HG03095 (cell line): Measurements from ENCODE around the gene IL4I1.

Experiments used
- ATAC-seq: cut with Tn5 transposase; IDR thresholded peaks from one replicate; pipeline ENCODE4 v1.9.1; 2021; ENCODE audit warnings: moderate library complexity; ENCODE audit not compliant: unreplicated experiment

Gene IL4I1

DNA sequence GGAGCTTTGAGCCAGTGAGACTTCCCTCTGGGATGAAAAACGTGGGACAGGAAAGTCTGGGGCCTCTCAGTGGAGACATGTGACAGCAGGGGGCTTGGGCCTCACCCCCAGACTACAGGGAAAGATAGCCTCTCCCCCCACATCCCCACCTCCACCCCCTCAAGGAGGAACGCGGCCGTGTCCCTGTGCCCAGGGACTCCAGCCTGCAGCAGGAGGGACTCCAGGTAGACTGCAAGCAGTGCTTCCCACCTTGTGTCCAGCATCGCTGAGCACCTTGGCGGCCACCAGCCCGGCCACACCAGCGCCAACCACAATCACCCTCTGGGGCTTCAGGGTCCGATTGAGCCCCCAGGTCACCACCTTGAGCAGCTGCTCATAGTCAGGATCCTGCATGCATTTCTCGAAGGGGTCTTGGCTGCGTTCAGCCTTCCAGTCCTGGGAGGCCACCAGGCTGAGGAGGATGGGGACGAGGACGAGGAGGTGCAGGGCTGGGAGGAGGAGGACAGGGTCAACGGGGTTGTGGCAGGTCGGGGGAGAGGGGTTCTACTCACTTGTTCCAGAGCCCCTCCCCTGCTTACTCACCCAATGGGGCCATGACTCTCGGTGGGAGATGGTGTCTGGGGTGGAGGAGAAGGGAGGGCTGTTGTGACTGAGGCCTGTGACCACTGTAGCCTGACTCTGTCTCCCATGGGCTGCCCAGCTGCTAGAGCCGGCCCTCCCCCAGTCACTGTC, 955 bp downstream of the IL4I1 start:
- no peak for ATAC-seq

DNA sequence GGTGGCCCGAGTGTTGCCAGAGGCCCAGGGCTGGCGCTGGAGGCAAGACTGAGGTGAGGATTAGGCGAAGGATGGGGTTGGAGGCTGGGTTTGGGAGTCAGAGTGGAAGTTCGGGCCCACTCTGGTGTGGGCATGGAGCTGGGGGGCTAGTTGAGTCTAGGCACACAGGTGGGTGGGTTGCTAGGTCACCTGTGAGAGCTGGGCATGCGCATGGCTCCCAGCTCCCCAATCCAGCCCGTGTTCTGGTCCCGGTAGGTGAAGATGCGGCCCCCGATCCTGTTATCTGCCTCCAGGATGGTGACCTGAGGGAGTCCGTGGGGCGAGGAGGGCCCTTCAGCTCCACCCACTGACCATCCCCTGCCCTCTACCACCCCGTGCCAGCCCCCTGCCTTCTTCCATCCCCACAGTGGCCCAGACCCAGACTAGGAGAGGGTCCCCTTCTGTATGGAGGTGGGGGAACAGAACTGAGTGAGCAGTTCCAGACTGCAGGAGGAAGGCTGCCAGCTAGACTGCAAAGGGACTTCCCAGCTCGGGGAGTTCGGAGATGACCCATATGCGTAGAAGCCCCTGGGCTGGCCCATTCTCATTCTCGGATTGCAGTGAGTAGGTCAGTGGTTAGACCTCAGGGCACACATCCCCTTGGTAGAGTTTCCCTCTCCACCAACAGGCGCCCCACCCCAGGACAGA, 1.7 kb downstream of the IL4I1 start:
- no peak for ATAC-seq

DNA sequence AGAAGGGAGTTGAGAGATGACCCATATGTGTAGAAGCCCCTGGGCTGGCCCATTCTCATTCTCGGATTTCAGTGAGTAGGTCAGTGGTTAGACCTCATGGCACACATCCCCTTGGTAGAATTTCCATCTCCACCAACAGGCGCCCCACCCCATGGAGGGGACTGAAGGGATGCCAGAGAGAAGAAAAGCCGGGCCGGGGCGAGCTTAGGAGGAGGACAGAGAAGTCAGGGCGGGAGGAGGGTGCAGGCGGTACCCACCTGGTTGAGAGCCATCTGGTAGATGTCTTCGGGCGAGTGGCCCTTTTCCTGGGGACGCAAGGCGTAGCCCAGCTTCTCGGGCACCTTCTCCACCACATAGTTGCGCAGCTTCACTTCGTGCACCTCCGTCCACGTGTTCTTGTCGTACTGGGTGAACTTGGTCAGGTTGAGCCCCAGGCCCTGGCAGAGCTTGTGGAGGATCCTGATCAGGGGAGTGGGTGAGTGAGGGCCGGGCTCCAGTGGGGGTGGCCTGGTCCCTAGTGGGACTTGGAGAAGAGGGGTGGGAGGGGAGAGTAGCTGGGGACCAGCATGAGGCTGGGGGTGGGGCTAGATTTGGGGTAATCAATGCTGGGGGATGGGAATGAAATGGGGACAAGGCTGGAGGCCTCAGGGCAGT, 2.5 kb downstream of the IL4I1 start:
- ATAC-seq: no peak

DNA sequence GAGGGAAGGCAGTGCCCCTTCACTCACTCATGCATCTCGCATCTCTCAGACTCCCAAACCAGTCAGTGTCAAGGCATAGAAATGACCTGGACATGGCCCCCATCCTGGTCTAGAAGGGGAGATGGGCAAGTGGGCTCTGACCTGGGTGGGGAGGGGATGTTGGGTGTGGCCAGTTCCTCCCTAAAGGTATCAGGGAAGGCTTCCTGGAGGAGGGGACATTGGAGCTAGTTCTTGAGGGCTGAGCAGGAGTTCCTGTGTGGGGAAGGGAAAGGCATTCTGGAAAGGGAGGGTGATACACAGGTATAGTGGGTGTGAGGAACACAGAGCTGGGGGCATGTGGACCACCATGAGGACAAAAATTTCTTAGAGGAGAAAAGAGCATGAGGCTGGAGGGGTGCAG, 4.0 kb downstream of the IL4I1 start:
- no peak for ATAC-seq

DNA sequence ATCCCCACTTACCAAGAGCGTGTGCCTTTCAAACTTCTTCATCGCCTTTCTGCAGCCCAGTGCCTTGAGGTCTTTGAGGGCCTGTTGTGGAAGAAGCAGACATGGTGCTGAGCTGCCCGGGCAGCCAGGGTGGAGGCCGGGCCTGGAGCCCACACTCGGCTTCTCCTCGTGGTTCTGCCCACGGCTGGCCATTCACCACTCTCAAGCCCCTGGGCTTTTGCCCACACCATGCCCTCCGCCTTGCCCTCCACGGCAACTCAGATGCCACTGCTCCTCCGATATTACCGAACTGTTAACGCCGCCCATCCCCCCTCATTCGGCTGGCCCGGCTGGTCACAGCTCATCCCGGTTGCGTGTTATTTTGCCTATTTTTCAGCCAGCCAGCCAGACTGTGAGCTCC, 5.3 kb downstream of the IL4I1 start:
- ATAC-seq: no peak

DNA sequence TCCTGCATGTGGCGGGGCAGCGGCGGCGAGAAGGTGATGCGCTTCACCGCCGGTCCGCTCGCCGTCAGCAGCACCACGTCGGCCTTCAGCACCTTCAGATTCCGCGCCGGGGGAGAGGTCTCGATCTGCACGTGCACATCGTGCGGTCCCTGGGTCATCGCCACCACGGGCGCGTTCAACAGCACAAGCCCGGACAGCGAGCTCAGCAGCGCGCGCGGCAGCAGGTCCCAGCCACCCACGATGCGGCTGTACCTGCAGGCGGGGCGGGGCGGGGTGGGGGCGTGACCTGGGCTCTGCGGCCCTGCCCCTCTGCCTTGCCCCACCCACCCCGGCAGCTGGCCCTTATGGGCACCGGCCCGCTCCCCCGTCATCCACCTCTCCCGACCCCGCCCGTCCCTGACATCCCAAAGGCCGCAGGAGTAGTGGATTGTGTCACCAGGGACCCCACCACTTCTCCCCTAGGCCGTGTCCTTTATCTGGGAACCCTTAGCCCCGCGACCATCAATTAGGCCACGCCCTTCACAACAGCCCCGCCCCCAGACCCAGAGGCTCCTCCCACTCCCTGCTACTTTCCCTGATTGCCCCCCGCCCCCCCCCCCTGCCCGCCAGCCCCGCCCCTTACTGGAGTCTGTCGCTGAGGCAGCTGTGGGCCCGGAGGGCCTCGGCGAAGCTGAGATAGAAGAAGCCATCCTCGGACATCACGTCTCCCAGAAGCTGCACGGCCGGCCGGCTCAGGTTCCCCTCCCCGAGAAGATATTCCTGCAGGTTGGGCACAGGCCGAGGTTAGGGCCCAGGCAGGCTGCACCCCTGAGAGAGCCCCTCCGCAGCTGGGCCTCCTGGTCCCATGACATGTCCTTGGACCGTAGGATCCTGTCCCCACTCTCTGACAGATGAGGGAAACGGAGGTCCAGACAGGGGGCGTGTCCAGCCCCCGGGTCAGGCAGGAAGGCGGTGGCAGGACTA, 6.1 kb downstream of the IL4I1 start:
- ATAC-seq: no peak

DNA sequence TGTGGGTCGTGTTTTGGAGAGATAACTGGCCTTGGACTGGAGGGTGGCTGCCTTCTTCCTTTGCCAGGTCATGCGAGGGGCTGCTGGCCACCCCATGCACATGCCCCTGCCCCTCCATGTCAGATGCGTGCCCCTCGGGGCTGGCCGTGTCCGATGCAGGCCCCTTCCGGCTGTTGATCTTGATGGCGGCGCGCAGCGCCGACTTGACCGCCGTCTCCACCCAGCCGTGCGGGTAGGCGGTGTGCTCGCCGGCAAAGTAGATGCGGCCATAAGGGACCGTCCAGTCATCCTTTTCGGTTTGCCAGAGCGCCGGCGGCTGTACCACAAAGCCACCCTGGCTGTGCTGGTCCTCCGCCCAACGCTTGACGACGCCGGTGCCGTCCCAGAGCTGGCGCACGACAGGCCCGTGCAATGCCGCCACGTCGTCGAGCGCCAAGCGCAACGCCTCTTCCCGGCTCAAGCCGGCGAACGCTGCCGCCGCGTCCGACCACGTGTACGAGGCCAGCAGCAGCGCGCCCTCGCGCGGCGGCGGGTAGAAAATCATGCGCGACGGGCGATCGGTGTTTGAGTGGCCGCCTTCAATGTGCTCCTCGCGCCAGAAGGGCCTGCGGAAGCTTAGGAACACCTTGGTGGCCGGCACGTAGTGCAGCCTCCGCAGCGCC, 6.9 kb downstream of the IL4I1 start:
- no peak for ATAC-seq

DNA sequence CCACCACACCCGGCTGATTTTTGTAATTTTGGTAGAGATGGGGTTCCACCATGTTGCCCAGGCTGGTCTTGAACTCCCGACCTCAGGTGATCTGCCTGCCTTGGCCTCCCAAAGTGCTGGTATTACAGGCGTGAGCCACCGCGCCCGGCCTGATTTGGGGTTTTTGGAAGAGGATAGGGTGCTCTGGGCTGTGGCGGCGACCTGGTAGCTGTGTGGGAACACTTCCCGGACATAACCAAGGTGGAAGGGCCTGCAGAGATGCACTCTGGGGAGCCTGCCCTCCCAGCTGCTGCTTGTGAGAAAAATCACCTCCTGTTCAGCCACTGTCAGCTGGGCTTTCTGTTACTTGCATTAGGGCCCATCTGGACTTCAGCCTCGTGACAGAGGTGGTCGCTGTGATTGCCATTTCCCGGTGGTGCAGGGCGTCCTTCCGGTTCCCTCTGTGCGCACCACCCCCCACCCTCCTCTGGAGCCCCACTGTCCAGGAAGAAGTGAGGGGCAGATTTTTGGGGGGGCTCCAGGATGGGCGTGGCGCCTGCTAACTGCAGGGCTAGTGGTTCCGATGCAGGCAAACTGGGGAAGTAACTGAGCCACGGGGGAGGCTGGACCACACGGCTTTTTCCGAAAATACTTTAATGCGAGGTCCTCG, 7.5 kb downstream of the IL4I1 start:
- no peak for ATAC-seq

DNA sequence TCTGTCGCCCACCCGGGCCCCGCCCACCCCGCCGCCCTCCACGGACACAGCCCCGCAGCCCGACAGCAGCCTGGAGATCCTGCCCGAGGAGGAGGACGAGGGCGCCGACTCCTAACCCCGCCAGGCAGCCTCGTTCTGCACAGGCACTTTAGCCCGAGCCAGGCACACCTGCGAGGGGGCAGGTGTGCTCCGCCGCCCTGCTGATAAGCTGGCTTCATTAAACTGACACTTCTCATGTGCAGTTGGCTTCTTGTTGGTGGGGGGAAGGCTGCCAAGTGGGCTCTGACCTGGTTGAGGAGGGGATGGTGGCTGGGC, 8.2 kb downstream of the IL4I1 start:
- ATAC-seq: no peak

DNA sequence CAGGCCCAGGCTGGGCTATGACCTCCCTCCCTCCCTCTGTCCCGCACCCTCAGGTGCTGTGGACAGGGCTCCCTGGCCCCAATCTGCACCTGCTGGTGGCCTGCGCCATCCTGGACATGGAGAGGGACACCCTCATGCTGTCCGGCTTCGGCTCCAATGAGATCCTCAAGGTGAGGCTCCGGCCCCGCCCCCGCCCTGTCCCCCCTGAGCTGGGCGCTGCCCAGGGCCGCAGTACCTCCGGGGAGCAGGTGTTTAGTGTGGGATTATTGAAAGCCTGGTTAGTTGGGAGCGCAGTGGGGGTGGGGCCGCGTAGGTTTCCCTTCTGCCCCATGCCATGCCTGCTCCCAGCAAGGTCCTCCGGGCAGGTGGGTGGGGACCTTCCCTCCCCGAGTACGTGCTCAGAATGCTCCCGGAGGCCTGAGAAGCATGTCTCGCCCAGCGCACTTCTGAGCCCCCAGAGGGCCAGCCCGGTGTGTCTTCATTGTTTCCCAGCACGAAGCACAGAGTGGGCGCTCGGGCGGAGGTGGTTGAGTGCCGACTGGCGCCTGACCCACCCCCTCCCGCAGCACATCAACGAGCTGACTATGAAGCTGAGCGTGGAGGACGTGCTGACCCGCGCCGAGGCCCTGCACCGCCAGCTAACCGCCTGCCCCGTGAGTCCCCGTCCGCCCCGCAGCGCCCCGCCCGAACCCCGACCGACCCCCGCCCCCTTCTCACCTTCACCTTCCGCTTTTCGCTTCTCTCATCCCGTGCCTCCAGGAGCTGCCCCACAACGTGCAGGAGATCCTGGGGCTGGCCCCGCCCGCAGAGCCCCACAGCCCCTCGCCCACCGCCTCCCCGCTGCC, 8.8 kb downstream of the IL4I1 start:
- no peak for ATAC-seq

DNA sequence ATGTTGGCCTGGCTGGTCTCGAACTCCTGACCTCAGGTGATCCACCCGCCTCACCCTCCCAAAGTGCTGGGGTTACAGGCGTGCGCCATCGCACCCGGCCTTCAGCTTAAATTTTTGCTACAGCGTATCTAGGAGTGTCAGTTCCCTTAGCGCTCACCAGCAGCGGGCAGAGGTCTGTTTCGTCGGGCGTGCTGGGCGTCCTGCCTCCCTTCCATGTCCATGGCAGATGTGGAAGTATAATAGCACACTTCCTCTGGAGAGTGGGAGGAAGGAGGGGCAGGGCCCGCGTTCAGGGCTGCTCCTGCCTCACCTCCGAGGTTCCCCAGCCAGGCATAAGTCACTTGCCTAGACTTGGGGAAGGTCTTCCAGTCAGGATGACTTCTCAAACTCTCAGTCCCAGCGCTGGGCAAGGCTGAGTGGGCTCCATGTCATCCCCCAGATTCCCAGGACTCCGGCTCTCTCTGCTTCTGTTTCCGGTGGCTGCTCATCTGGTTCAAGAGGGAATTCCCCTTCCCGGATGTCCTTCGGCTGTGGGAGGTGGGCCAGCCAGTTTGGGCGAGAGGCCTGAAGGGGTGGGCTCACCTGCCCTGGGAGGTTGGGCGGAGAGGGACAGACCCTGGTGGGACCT, 9.5 kb downstream of the IL4I1 start:
- no peak for ATAC-seq

DNA sequence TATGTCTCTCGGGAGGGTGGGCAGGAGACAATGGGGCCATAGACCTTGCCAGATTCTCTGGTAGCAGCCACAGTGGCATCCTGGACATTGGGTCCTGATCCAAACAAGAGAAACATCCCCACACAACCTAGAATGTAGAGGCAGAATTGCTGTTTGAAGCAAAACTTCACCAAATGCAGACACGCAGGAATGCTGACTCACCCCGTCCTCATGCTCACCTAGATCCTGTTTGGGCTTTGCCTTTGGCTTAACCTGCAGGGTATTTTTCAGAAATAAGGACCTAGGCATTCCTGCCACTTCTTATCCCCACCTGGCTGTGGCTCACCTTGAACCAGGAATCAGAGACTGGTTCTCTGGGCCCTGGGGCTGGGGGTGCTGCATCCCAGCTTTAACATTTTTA, 11.9 kb downstream of the IL4I1 start:
- ATAC-seq: no peak

DNA sequence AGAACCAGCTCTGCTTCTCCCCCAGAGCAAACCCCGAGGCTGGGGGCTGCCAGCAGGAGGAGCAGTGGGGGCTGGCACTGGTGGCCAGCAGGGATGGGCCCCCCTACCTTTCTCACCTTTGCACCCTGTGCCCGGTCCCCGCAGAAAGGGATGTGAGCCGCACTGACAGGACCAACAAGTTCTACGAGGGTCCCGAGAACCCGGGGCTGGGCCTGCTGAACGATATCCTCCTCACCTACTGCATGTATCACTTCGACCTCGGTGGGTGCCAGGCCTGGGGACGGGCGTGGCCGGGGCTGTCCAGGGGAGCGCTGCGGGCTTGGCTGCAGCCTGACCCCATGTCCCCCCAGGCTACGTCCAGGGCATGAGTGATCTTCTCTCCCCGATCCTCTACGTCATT, 12.6 kb downstream of the IL4I1 start:
- ATAC-seq: no peak

DNA sequence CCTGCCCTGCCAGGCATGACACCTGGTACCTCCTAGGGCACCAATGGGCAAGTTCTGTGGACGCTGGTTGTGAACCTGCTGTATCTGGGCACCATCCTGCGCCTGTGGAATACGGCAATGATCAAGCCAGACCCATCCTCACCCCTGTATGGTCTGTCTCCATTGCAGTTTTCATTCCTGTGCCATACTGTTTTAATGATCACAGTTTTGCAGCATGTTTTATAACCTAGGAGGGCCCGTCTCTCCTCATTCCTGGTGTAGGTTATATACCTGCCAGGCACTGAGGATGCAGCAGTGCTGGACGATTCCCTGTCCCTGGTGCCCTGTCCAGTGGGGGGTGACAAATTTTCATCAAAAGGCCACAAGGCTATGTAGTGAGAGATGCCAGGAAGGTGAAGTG, 13.6 kb downstream of the IL4I1 start:
- no peak for ATAC-seq

DNA sequence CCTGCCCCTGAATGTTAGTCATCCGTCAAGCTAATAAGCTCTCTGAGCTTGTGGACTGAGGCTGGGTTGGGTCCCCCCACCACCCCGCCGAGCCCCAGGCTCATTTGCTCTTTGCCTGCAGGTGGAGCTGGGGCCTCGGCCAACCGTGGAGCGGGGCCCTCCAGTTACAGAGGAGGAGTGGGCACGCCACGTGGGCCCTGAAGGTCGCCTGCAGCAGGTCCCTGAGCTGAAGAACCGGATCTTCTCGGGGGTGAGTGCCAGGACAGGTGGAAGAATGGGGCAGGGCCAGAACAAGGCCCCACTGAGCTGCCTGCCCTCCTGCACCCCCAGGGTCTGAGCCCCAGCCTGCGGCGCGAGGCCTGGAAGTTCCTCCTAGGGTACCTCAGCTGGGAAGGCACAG, 14.0 kb downstream of the IL4I1 start:
- no peak for ATAC-seq

DNA sequence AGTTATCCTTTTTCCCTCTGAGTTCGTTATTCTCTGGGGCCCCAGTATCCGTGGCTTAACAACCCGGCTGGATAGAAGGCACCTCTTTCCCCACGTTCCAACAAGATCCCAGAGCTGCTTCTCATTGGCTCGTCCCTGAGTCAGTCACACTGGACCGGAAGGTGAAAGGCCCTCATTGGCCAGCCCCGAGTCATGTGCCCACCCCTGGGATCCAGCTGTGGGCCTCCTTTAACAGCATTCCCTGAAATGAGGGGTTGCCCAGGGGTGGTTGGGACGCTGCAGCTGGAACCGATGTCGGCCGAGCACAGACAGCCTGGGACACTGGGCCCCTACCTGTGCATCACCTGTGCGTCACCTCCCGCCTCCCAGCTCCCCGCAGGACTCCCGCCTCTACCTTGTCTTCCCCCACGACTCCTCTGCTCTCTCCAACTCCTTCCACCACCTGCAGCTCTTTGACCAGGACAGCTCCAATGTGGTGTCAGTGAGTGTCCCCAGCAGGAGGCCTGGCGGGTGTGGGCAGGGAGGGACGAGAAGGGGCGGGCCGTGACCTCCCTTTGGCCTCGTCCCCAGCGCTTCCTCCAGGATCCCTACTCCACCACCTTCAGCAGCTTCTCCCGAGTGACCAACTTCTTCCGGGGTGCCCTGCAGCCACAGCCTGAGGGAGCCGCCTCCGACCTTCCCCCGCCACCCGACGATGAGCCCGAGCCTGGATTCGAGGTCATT, 14.9 kb downstream of the IL4I1 start:
- no peak for ATAC-seq

DNA sequence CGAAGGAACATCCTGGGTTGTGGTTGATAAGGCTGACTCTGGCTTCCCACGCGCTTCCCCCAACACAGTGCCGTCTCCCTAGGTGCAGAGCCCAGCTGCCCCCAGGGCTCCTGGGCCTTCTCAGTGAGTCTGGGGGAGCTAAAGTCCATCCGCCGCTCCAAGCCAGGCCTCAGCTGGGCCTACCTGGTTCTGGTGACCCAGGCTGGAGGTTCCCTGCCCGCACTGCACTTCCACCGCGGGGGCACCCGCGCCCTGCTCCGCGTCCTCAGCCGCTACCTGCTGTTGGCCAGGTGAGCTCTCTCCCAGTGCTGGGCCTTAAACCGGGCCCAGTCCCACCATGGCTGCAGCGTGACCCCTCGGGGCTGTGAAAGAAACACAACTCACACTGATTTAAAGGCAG, 15.5 kb downstream of the IL4I1 start:
- ATAC-seq: no peak

DNA sequence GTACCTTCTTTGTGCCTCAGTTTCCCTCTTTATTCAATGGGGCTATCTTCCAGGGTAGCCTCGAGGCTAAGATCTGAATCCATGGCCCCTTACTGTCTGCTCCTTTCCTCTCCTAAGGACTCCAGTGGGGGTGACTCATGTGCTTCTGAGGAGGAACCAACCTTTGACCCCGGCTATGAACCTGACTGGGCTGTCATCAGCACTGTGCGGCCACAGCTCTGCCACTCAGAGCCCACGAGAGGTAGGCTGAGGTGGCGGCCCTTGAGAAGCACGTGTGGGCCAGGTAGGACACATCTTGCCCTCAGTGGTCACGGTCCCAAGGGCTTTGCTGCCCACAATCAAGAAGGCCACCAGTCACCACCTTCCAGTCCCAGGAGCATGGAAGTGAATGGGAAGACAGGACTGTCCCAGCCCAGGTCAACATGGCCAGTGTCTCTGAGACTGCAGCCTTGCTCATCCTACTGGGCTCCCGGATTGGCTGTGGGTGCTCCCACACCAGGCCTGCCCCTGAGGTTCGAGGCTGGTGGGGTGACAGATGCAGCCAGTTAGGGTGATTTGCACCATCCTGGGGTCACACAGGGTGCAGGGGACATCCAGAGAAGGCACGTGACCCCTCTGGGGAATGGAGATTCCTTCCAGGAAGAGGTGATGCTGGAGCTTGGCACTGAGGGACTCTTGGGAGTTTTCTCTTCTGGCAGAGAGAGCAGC, 16.4 kb downstream of the IL4I1 start:
- no peak for ATAC-seq
